Adrenal gland (tissue), 12 donors: Measurements from ENCODE around the gene MUSK. TPM values are rescaled to one million over a fixed set of nuclear protein-coding genes. Genes with fewer than 3 reads are reported as not detected.
"Not testable (repeated sequence)": the region's sequence is repeated elsewhere in the genome, so short reads cannot be mapped to it uniquely, and the experiment has no call there.

ENCODE experiments used
- DNase-seq, 7 donors: peaks; one replicate each; pipeline ENCODE4 v3.0.0-alpha.2; 2019 to 2020
- H3K27ac ChIP-seq, 5 donors: fragments of 200-600 bp; sonication (generic) in 4 of 5; 1 replicate in 3 of 5; 2 replicates in 2 of 5; pipeline versions ENCODE4 v1.5.1 to v1.8.0; 2016 to 2020; ENCODE audit warnings: mild to moderate bottlenecking in 1 of 5
- H3K27me3 ChIP-seq: fragments of 200-600 bp; 2 replicates; pipeline ENCODE4 v1.8.0; 2021
- H3K36me3 ChIP-seq, 2 donors: fragments of 200-600 bp; replicated peaks in 1 of 2; 1 replicate in 1 of 2; 2 replicates in 1 of 2; pipeline versions ENCODE4 v1.5.1 to v1.8.0; 2018 to 2022
- H3K4me1 ChIP-seq, 2 donors: fragments of 200-600 bp; replicated peaks in 1 of 2; 1 replicate in 1 of 2; 2 replicates in 1 of 2; pipeline versions ENCODE4 v1.5.1 to v1.8.0; 2018 to 2021
- H3K4me3 ChIP-seq, 4 donors: fragments of 200-600 bp; sonication (generic) in 3 of 4; one replicate each; pipeline ENCODE4 v1.5.1; 2016 to 2018
- H3K9me3 ChIP-seq, 3 donors: fragments of 200-600 bp; sonication (generic) in 1 of 3; replicated peaks in 1 of 3; 1 replicate in 2 of 3; 2 replicates in 1 of 3; pipeline versions ENCODE4 v1.5.1 to v1.8.0; 2016 to 2021
- POLR2A ChIP-seq, 2 donors: fragments of 450-650 bp; IDR thresholded peaks; one replicate each; pipeline ENCODE4 v1.6.1; 2017; ENCODE audit warnings: antibody characterized with exemption in 2 of 2, mild to moderate bottlenecking in 2 of 2, moderate library complexity in 1 of 2
- WGBS, 4 donors: extraction: QIAGEN DNeasy Blood & Tissue Kit in 2 of 4; methylation state at CpG; one replicate each; pipeline versions ENCODE4 v1.1.5 to v1.1.7; 2013 to 2017; 5-methylcytosine and 5-hydroxymethylcytosine counted together
- intact Hi-C, 2 donors: fragments of 100-400 bp; cut with DNase I; formaldehyde crosslinking; loops; one replicate each; pipeline versions ENCODE4 v1.14.1 to v1.15.0; 2022 to 2023
- polyA plus RNA-seq, 3 donors: library from polyadenylated mRNA; stranded (reverse); fragments of 200-250 nt in 2 of 3; fragments of 350-450 nt in 1 of 3; fragmentation: Illumina TruSeq in 1 of 3; extraction: RNeasy Lipid Tissue Mini Kit (QIAGEN cat#74804) in 1 of 3; gene quantifications; one replicate each; pipeline ENCODE4 v1.2.3, GENCODE V29; 2013 to 2014
- total RNA-seq, 9 donors: library from RNA; depleted of rRNA in 4 of 9; stranded (reverse); fragments of >200 nt in 4 of 9; fragments of 120-200 nt in 1 of 9; fragmentation: NEBNext Ultra II Directional in 1 of 9; extraction: Animal tissue kit (Norgen Biotek cat#: 25700) in 1 of 9; gene quantifications; one replicate each; pipeline versions ENCODE4 v1.1.0 to v1.2.4, GENCODE V29; 2013 to 2023
- TF ChIP-seq, protein P1 (sequence below), 6 experiments: fragments of 450-650 bp in 4 of 6; fragments of 200-600 bp in 2 of 6; sonication (generic) in 1 of 6; IDR thresholded peaks; 1 replicate in 5 of 6; 2 replicates in 1 of 6; pipeline versions ENCODE4 v1.5.1 to v1.8.0; 2016 to 2021; ENCODE audit warnings: antibody characterized with exemption in 6 of 6, mild to moderate bottlenecking in 2 of 6, moderate library complexity in 1 of 6
- donor health status: healthy with polysubstance abuse.
- donor health status: Bipolar disorder and iron deficiency.
- donor health status: DM: yes; HTN: yes; CAD: no.
- donor health status: DM: no; HTN: no; CAD: no.
- donor health status: DM: no; HTN: no; CAD: no.
- donor health status: DM: yes; HTN: yes; CAD: no.

Gene MUSK
- total and polyA plus RNA-seq, 12 donors, result 0.04 to 5.1 (median 0.15) TPM; not detected in 2

- Histone ChIP-seq H3K27me3 (no peaks in the 10 kb centered on the region), H3K4me1 (no peaks in the 10 kb centered on the region), H3K9me3 (no peaks in the 10 kb centered on the region), H3K36me3 (no peaks in the 10 kb centered on the region), H3K4me3 (no peak overlapping the region), H3K27ac (no peak overlapping the region)
- intact Hi-C loops, result no loop called here
- DNase-seq, result no peak
- TF ChIP-seq POLR2A (IDR thresholded peaks at IDR 0.05), result no peak
- TF ChIP-seq, protein P1, sequence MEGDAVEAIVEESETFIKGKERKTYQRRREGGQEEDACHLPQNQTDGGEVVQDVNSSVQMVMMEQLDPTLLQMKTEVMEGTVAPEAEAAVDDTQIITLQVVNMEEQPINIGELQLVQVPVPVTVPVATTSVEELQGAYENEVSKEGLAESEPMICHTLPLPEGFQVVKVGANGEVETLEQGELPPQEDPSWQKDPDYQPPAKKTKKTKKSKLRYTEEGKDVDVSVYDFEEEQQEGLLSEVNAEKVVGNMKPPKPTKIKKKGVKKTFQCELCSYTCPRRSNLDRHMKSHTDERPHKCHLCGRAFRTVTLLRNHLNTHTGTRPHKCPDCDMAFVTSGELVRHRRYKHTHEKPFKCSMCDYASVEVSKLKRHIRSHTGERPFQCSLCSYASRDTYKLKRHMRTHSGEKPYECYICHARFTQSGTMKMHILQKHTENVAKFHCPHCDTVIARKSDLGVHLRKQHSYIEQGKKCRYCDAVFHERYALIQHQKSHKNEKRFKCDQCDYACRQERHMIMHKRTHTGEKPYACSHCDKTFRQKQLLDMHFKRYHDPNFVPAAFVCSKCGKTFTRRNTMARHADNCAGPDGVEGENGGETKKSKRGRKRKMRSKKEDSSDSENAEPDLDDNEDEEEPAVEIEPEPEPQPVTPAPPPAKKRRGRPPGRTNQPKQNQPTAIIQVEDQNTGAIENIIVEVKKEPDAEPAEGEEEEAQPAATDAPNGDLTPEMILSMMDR (IDR thresholded peaks at IDR 0.05), result no peak
- WGBS, 4 donors, result 15 to 38% (median 29%) methylated on average over 1 of the region's 1 CpG
These were observed 151.8 kb downstream of the MUSK start for GRCh38 chr9:110820381-110820780.

DNA sequence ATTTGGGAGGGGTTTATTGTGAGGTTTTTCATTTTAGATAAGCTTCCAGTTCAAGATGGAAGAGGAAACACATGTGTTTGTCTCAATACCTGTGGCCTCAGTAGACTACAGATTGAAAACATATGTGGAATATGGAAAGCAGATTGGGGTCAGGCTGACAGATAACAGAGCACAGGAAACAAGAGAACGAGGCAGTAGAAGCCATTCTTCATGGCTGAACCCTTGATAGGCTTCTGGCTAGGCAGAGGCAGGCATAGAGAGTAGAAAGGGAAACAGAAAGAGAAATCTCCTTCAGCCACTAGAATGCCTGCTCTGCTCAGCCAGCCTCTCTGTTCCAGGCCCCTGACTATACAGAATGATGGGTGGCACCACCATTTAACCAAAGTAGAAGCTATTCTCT is 152.5 kb downstream of the MUSK start:
- H3K27me3 ChIP-seq, result no peaks in the 10 kb centered on the region
- H3K9me3 ChIP-seq, result no peaks in the 10 kb centered on the region
- DNase-seq, result no peak
- intact Hi-C loops, result no loop called here
- TF ChIP-seq, protein P1 (IDR thresholded peaks at IDR 0.05), result no peak
- no peak for TF ChIP-seq POLR2A (IDR thresholded peaks at IDR 0.05)
- H3K36me3 ChIP-seq, result no peaks in the 10 kb centered on the region
- H3K4me3 ChIP-seq, result no peak overlapping the region
- no peak overlapping the region for H3K27ac ChIP-seq
- no peaks in the 10 kb centered on the region for H3K4me1 ChIP-seq
- WGBS, 4 donors, result 14 to 30% (median 23%) methylated on average over 1 of the region's 1 CpG

DNA sequence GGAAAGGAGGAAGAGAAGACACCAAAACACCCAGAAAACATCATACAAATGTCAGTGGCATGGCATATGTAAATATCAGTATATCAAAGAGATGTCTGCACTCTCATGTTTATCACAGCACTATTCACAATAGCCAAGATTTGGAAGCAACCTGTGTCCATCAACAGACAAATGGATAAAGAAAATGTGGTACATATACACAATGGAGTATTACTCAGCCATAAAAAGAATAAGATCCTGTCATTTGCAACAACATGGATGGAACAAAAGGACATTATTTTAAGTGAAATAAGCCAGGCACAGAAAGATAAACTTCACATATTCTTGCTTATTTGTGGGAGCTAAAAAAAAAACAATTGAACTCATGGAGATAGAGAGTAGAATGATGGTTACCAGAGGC is 156.5 kb downstream of the MUSK start:
- H3K4me3 ChIP-seq, intact Hi-C loops, H3K9me3 ChIP-seq, H3K27me3 ChIP-seq, H3K36me3 ChIP-seq, H3K4me1 ChIP-seq, H3K27ac ChIP-seq, DNase-seq: not testable (repeated sequence)

- Histone ChIP-seq H3K36me3 (no peaks in the 10 kb centered on the region), H3K27ac (no peak overlapping the region), H3K4me1 (no peaks in the 10 kb centered on the region), H3K4me3 (no peak overlapping the region), H3K9me3 (no peaks in the 10 kb centered on the region), H3K27me3 (no peaks in the 10 kb centered on the region)
- no peak for TF ChIP-seq POLR2A (IDR thresholded peaks at IDR 0.05)
- TF ChIP-seq, protein P1 (IDR thresholded peaks at IDR 0.05), result no peak
- DNase-seq, result no peak
- intact Hi-C loops, result no loop called here
- 74 to 83% (median 82%) methylated on average over 2 of the region's 2 CpGs for WGBS, 4 donors
These were observed 157.4 kb downstream of the MUSK start for GRCh38 chr9:110825950-110826349.

GRCh38 chr9:110826400-110826799 is 157.8 kb downstream of the MUSK start:
- H3K27me3 ChIP-seq, DNase-seq, H3K9me3 ChIP-seq, H3K27ac ChIP-seq, H3K36me3 ChIP-seq, H3K4me3 ChIP-seq, H3K4me1 ChIP-seq, intact Hi-C loops: not testable (repeated sequence)
- 59 to 76% (median 70%) methylated on average over 9 of the region's 9 CpGs for WGBS, 4 donors
